ENCODE data around the gene PPP2R1B. TPM values are rescaled to one million over a fixed set of nuclear protein-coding genes. Genes with fewer than 3 reads are reported as not detected.

Gene PPP2R1B
- total and polyA plus RNA-seq, 7 experiments from 2014 or later = 15.1 to 49.2 (median 33.1) TPM

- H3K27ac Mint-ChIP-seq = no peak overlapping the region
- ATAC-seq = no peak
These were observed 30.5 kb upstream of the PPP2R1B start for GRCh38 chr11:111796696-111797095.

GRCh38 chr11:111795334-111795985 lies 29.3 kb upstream of the PPP2R1B start:
- peaks cover 0 to 7% (median 4%) of the 10 kb centered on the region in 7 donors for H3K4me1 Mint-ChIP-seq
- ATAC-seq (no peak), DNase-seq (no peak)
- peaks cover 0 to 23% (median 3%) of the 10 kb centered on the region in 3 experiments for H3K36me3 ChIP-seq (ENCODE audit: control insufficient read depth in 2 of 3, insufficient read depth in 3 of 3, low read length in 3 of 3)
- peaks cover 19 to 58% (median 42%) of the 10 kb centered on the region in 5 donors for H3K36me3 Mint-ChIP-seq
- no peaks in the 10 kb centered on the region for H3K4me1 ChIP-seq (ENCODE audit: control insufficient read depth in 2 of 2, insufficient read depth in 2 of 2, low read length in 2 of 2)
- H3K4me3 Mint-ChIP-seq = no peak overlapping the region
- H3K9me3 ChIP-seq (ENCODE audit: control insufficient read depth in 2 of 3, low read length in 3 of 3) = peaks cover 0 to 13% (median 0%) of the 10 kb centered on the region in 3 experiments
- intact Hi-C loops (cut with micrococcal nuclease) = no loop called here
- H3K4me3 ChIP-seq (ENCODE audit: low read length) = no peak overlapping the region
- no peak overlapping the region for H3K27ac Mint-ChIP-seq
- peaks cover 3 to 25% (median 7%) of the 10 kb centered on the region in 11 donors for H3K9me3 Mint-ChIP-seq
- POLR2A ChIA-PET = no interaction called here
- no peaks in the 10 kb centered on the region for H3K27me3 Mint-ChIP-seq
- CTCF ChIA-PET = interaction anchor here (1.8 kb wide), 1 partner anchor 209 kb away, joined by 4 read pairs; no protein-coding TSS in a partner anchor
- H3K27ac ChIP-seq (ENCODE audit: low read depth, low read length) = no peak overlapping the region
- no peaks in the 10 kb centered on the region for H3K27me3 ChIP-seq (ENCODE audit: control insufficient read depth in 2 of 2, insufficient read depth in 2 of 2, low read length in 2 of 2)

More at GRCh38 chr11:111796696-111797095, 30.5 kb upstream of the PPP2R1B start:
- Mint-ChIP-seq H3K4me3 (no peak overlapping the region), H3K9me3 (peaks cover 3 to 25% (median 7%) of the 10 kb centered on the region in 11 donors), H3K4me1 (peaks cover 0 to 7% (median 0%) of the 10 kb centered on the region in 7 donors), H3K36me3 (peaks cover 20 to 58% (median 46%) of the 10 kb centered on the region in 5 donors), H3K27me3 (no peaks in the 10 kb centered on the region)
- Histone ChIP-seq H3K36me3 (ENCODE audit: control insufficient read depth in 2 of 3, insufficient read depth in 3 of 3, low read length in 3 of 3) (peaks cover 0 to 26% (median 6%) of the 10 kb centered on the region in 3 experiments), H3K4me3 (ENCODE audit: low read length) (no peak overlapping the region), H3K27ac (ENCODE audit: low read depth, low read length) (no peak overlapping the region), H3K9me3 (ENCODE audit: control insufficient read depth in 2 of 3, low read length in 3 of 3) (peaks cover 0 to 13% (median 0%) of the 10 kb centered on the region in 3 experiments), H3K27me3 (ENCODE audit: control insufficient read depth in 2 of 2, insufficient read depth in 2 of 2, low read length in 2 of 2) (no peaks in the 10 kb centered on the region), H3K4me1 (ENCODE audit: control insufficient read depth in 2 of 2, insufficient read depth in 2 of 2, low read length in 2 of 2) (no peaks in the 10 kb centered on the region)
- POLR2A ChIA-PET = interaction anchor here (0.8 kb wide), 1 partner anchor 8 kb away, joined by 3 read pairs; no protein-coding TSS in a partner anchor
- CTCF ChIA-PET = interaction anchor here (1.0 to 1.8 kb wide), 2 partner anchors 17 to 210 kb away, joined by 3 to 4 read pairs; no protein-coding TSS in a partner anchor
- no peak for DNase-seq
- intact Hi-C loops (cut with micrococcal nuclease) = no loop called here

GRCh38 chr11:111793863-111794262 lies 27.7 kb upstream of the PPP2R1B start:
- ChIA-PET POLR2A (no interaction called here), CTCF (no interaction called here)
- intact Hi-C loops (cut with micrococcal nuclease) = no loop called here
- Histone ChIP-seq H3K4me3 (ENCODE audit: low read length) (no peak overlapping the region), H3K36me3 (ENCODE audit: control insufficient read depth in 2 of 3, insufficient read depth in 3 of 3, low read length in 3 of 3) (peaks cover 0 to 27% (median 3%) of the 10 kb centered on the region in 3 experiments), H3K27ac (ENCODE audit: low read depth, low read length) (no peak overlapping the region), H3K9me3 (ENCODE audit: control insufficient read depth in 2 of 3, low read length in 3 of 3) (peaks cover 0 to 13% (median 0%) of the 10 kb centered on the region in 3 experiments), H3K27me3 (ENCODE audit: control insufficient read depth in 2 of 2, insufficient read depth in 2 of 2, low read length in 2 of 2) (no peaks in the 10 kb centered on the region), H3K4me1 (ENCODE audit: control insufficient read depth in 2 of 2, insufficient read depth in 2 of 2, low read length in 2 of 2) (no peaks in the 10 kb centered on the region)
- Mint-ChIP-seq H3K4me1 (peaks cover 0 to 7% (median 3%) of the 10 kb centered on the region in 7 donors), H3K27ac (peak overlapping the region in 1 of 9 donors; percentile 14), H3K4me3 (no peak overlapping the region), H3K9me3 (peaks cover 3 to 20% (median 6%) of the 10 kb centered on the region in 11 donors), H3K27me3 (no peaks in the 10 kb centered on the region), H3K36me3 (peaks cover 19 to 46% (median 30%) of the 10 kb centered on the region in 5 donors)
- DNase-seq (no peak), ATAC-seq (no peak)

GRCh38 chr11:111792955-111793500 lies 26.8 kb upstream of the PPP2R1B start:
- no peak overlapping the region for H3K27ac ChIP-seq (ENCODE audit: low read depth, low read length)
- peaks cover 0 to 23% (median 3%) of the 10 kb centered on the region in 3 experiments for H3K36me3 ChIP-seq (ENCODE audit: control insufficient read depth in 2 of 3, insufficient read depth in 3 of 3, low read length in 3 of 3)
- no peaks in the 10 kb centered on the region for H3K4me1 ChIP-seq (ENCODE audit: control insufficient read depth in 2 of 2, insufficient read depth in 2 of 2, low read length in 2 of 2)
- Mint-ChIP-seq H3K4me1 (peaks cover 0 to 7% (median 2%) of the 10 kb centered on the region in 7 donors), H3K9me3 (peaks cover 0 to 12% (median 5%) of the 10 kb centered on the region in 11 donors), H3K4me3 (no peak overlapping the region), H3K27me3 (no peaks in the 10 kb centered on the region), H3K27ac (no peak overlapping the region), H3K36me3 (peaks cover 15 to 38% (median 22%) of the 10 kb centered on the region in 5 donors)
- POLR2A ChIA-PET = no interaction called here
- no peaks in the 10 kb centered on the region for H3K27me3 ChIP-seq (ENCODE audit: control insufficient read depth in 2 of 2, insufficient read depth in 2 of 2, low read length in 2 of 2)
- intact Hi-C loops (cut with micrococcal nuclease) = no loop called here
- DNase-seq (no peak), ATAC-seq (no peak)
- CTCF ChIA-PET = interaction anchor here (1.0 to 1.2 kb wide), 2 partner anchors 13 to 14 kb away, joined by 3 to 4 read pairs; no protein-coding TSS in a partner anchor
- H3K4me3 ChIP-seq (ENCODE audit: low read length) = no peak overlapping the region
- peaks cover 0 to 11% (median 0%) of the 10 kb centered on the region in 3 experiments for H3K9me3 ChIP-seq (ENCODE audit: control insufficient read depth in 2 of 3, low read length in 3 of 3)

GRCh38 chr11:111792314-111792713 lies 26.1 kb upstream of the PPP2R1B start:
- H3K4me1 Mint-ChIP-seq = peaks cover 0 to 7% (median 0%) of the 10 kb centered on the region in 7 donors
- intact Hi-C loops (cut with micrococcal nuclease) = no loop called here
- Histone ChIP-seq H3K27ac (ENCODE audit: low read depth, low read length) (no peak overlapping the region), H3K9me3 (ENCODE audit: control insufficient read depth in 2 of 3, low read length in 3 of 3) (peaks cover 0 to 4% (median 0%) of the 10 kb centered on the region in 3 experiments), H3K36me3 (ENCODE audit: control insufficient read depth in 2 of 3, insufficient read depth in 3 of 3, low read length in 3 of 3) (peaks cover 0 to 17% (median 3%) of the 10 kb centered on the region in 3 experiments), H3K4me3 (ENCODE audit: low read length) (no peak overlapping the region), H3K4me1 (ENCODE audit: control insufficient read depth in 2 of 2, insufficient read depth in 2 of 2, low read length in 2 of 2) (no peaks in the 10 kb centered on the region), H3K27me3 (ENCODE audit: control insufficient read depth in 2 of 2, insufficient read depth in 2 of 2, low read length in 2 of 2) (no peaks in the 10 kb centered on the region)
- H3K9me3 Mint-ChIP-seq = peaks cover 0 to 5% (median 3%) of the 10 kb centered on the region in 11 donors
- no peak for DNase-seq
- peaks cover 9 to 31% (median 15%) of the 10 kb centered on the region in 5 donors for H3K36me3 Mint-ChIP-seq
- ChIA-PET POLR2A (no interaction called here), CTCF (interaction anchor here (0.6 to 1.2 kb wide), 4 partner anchors 11 to 145 kb away, joined by 3 to 4 read pairs (median 4); no protein-coding TSS in a partner anchor)
- no peak for ATAC-seq
- H3K27me3 Mint-ChIP-seq = no peaks in the 10 kb centered on the region
- H3K4me3 Mint-ChIP-seq = no peak overlapping the region
- no peak overlapping the region for H3K27ac Mint-ChIP-seq

GRCh38 chr11:111788464-111788863 lies 22.3 kb upstream of the PPP2R1B start:
- Mint-ChIP-seq H3K27me3 (no peaks in the 10 kb centered on the region), H3K4me1 (peaks cover 0 to 6% (median 0%) of the 10 kb centered on the region in 7 donors), H3K36me3 (peaks cover 0 to 16% (median 6%) of the 10 kb centered on the region in 5 donors), H3K27ac (no peak overlapping the region), H3K9me3 (no peaks in the 10 kb centered on the region), H3K4me3 (no peak overlapping the region)
- Histone ChIP-seq H3K4me1 (ENCODE audit: control insufficient read depth in 2 of 2, insufficient read depth in 2 of 2, low read length in 2 of 2) (no peaks in the 10 kb centered on the region), H3K9me3 (ENCODE audit: control insufficient read depth in 2 of 3, low read length in 3 of 3) (no peaks in the 10 kb centered on the region), H3K27me3 (ENCODE audit: control insufficient read depth in 2 of 2, insufficient read depth in 2 of 2, low read length in 2 of 2) (no peaks in the 10 kb centered on the region), H3K27ac (ENCODE audit: low read depth, low read length) (no peak overlapping the region), H3K4me3 (ENCODE audit: low read length) (no peak overlapping the region), H3K36me3 (ENCODE audit: control insufficient read depth in 2 of 3, insufficient read depth in 3 of 3, low read length in 3 of 3) (peaks cover 0 to 33% (median 0%) of the 10 kb centered on the region in 3 experiments)
- ATAC-seq (no peak), DNase-seq (no peak)
- intact Hi-C loops (cut with micrococcal nuclease) = no loop called here
- ChIA-PET CTCF (interaction anchor here (0.7 kb wide), 1 partner anchor 543 kb away, joined by 3 read pairs; no protein-coding TSS in a partner anchor), POLR2A (no interaction called here)

Data from naive thymus-derived CD4-positive, alpha-beta T cell (primary cell).